Fibroblast of villous mesenchyme (primary cell): Measurements from ENCODE around the gene CTR9. TPM values are rescaled to one million over a fixed set of nuclear protein-coding genes. Genes with fewer than 3 reads are reported as not detected.

Source experiments
- DNase-seq: peaks from one replicate; pipeline ENCODE4 v3.0.0-alpha.2; 2010; ENCODE audit warnings: low read depth
- H3K4me3 ChIP-seq: 2 replicates; pipeline ENCODE4 v1.5.1; 2011; ENCODE audit warnings: low read depth, mild to moderate bottlenecking, low read length
- CTCF ChIP-seq: IDR thresholded peaks from 2 replicates; pipeline ENCODE4 v1.5.1; 2012; ENCODE audit warnings: low read depth, mild to moderate bottlenecking, low read length; ENCODE audit not compliant: insufficient read depth
- total RNA-seq: library from RNA; depleted of rRNA; stranded (reverse); fragments of >200 nt; gene quantifications from 2 replicates; pipeline ENCODE4 v1.2.3, GENCODE V29; 2012

CTR9 gene
- total RNA-seq, 1 donor: 36.7 TPM

- no peak overlapping the region for H3K4me3 ChIP-seq
- DNase-seq: no peak
- TF ChIP-seq CTCF: no peak
Measured at GRCh38 chr11:10764412-10764811, 13.4 kb downstream of the CTR9 start.

- peak; percentile 74 for TF ChIP-seq CTCF
- DNase-seq: peak; percentile 48
- no peak overlapping the region for H3K4me3 ChIP-seq
Measured at GRCh38 chr11:10770626-10771254, 19.7 kb downstream of the CTR9 start.

GRCh38 chr11:10771457-10771856, 20.4 kb downstream of the CTR9 start:
- no peak overlapping the region for H3K4me3 ChIP-seq
- no peak for DNase-seq
- no peak for TF ChIP-seq CTCF

- peak; percentile 22 for DNase-seq
- no peak for TF ChIP-seq CTCF
- H3K4me3 ChIP-seq: no peak overlapping the region
Measured at GRCh38 chr11:10774811-10775210, 23.8 kb downstream of the CTR9 start.

- no peak overlapping the region for H3K4me3 ChIP-seq
- TF ChIP-seq CTCF: no peak
- DNase-seq: no peak
Measured at GRCh38 chr11:10777393-10777793, 26.3 kb downstream of the CTR9 start.

- no peak for TF ChIP-seq CTCF
- DNase-seq: peak; percentile 32
- no peak overlapping the region for H3K4me3 ChIP-seq
Measured at GRCh38 chr11:10777806-10778205, 26.8 kb downstream of the CTR9 start.
